Mucosa of stomach (tissue), 1 donor: ENCODE data around the gene PHC2.
"Not testable (repeated sequence)": the region's sequence is repeated elsewhere in the genome, so short reads cannot be mapped to it uniquely, and the experiment has no call there.

Experiments
- H3K27me3 ChIP-seq: one replicate; pipeline ENCODE4 v1.7.0; 2013; ENCODE audit warnings: mild to moderate bottlenecking, low read length; ENCODE audit not compliant: control insufficient read depth, insufficient read depth
- H3K36me3 ChIP-seq: one replicate; pipeline ENCODE4 v1.7.0; 2013; ENCODE audit warnings: low read length; ENCODE audit not compliant: control insufficient read depth, insufficient read depth
- H3K4me1 ChIP-seq: one replicate; pipeline ENCODE4 v1.7.0; 2013; ENCODE audit warnings: mild to moderate bottlenecking, low read length; ENCODE audit not compliant: control insufficient read depth, insufficient read depth
- H3K4me3 ChIP-seq: one replicate; pipeline ENCODE4 v1.7.0; 2013; ENCODE audit warnings: low read length
- H3K9ac ChIP-seq: one replicate; pipeline ENCODE4 v1.7.0; 2013; ENCODE audit warnings: mild to moderate bottlenecking, low read length, moderate library complexity
- H3K9me3 ChIP-seq: one replicate; pipeline ENCODE4 v1.7.0; 2013; ENCODE audit warnings: mild to moderate bottlenecking, low read length, moderate library complexity; ENCODE audit not compliant: control insufficient read depth
- donor health status: Pancreatic carcinoma.

Gene PHC2

GRCh38 chr1:33316601-33317000 is 114.3 kb downstream of the PHC2 start:
- H3K27me3 ChIP-seq = no peaks in the 10 kb centered on the region
- H3K36me3 ChIP-seq = no peaks in the 10 kb centered on the region

GRCh38 chr1:33314416-33314815 is 116.5 kb downstream of the PHC2 start:
- Histone ChIP-seq H3K9me3 (no peaks in the 10 kb centered on the region), H3K4me1 (no peaks in the 10 kb centered on the region), H3K4me3 (no peak overlapping the region), H3K27me3 (no peaks in the 10 kb centered on the region), H3K9ac (no peak overlapping the region), H3K36me3 (no peaks in the 10 kb centered on the region)

More at GRCh38 chr1:33316601-33317000, 114.3 kb downstream of the PHC2 start:
- Histone ChIP-seq H3K4me1 (no peaks in the 10 kb centered on the region), H3K9me3 (no peaks in the 10 kb centered on the region), H3K4me3 (no peak overlapping the region), H3K9ac (no peak overlapping the region)

GRCh38 chr1:33312413-33312749 is 118.5 kb downstream of the PHC2 start:
- Histone ChIP-seq H3K9me3 (no peaks in the 10 kb centered on the region), H3K4me1 (no peaks in the 10 kb centered on the region), H3K27me3 (no peaks in the 10 kb centered on the region), H3K4me3 (no peak overlapping the region), H3K9ac (no peak overlapping the region), H3K36me3 (no peaks in the 10 kb centered on the region)

- Histone ChIP-seq H3K9ac (no peak overlapping the region), H3K9me3 (no peaks in the 10 kb centered on the region), H3K36me3 (no peaks in the 10 kb centered on the region), H3K4me3 (no peak overlapping the region), H3K27me3 (peaks cover 3% of the 10 kb centered on the region), H3K4me1 (peaks cover 3% of the 10 kb centered on the region)
These were observed 119.0 kb downstream of the PHC2 start for GRCh38 chr1:33311706-33312412.

GRCh38 chr1:33310702-33311101 is 120.2 kb downstream of the PHC2 start:
- H3K27me3 ChIP-seq = peaks cover 13% of the 10 kb centered on the region

GRCh38 chr1:33309351-33309750 is 121.5 kb downstream of the PHC2 start:
- H3K9me3 ChIP-seq, H3K36me3 ChIP-seq, H3K4me3 ChIP-seq, H3K9ac ChIP-seq: not testable (repeated sequence)
- H3K27me3 ChIP-seq = peaks cover 13% of the 10 kb centered on the region
- H3K4me1 ChIP-seq = peaks cover 11% of the 10 kb centered on the region

More at GRCh38 chr1:33310702-33311101, 120.2 kb downstream of the PHC2 start:
- Histone ChIP-seq H3K9ac (no peak overlapping the region), H3K4me1 (peaks cover 11% of the 10 kb centered on the region), H3K9me3 (no peaks in the 10 kb centered on the region), H3K4me3 (no peak overlapping the region), H3K36me3 (no peaks in the 10 kb centered on the region)

- H3K4me3 ChIP-seq = no peak overlapping the region
- peaks cover 11% of the 10 kb centered on the region for H3K4me1 ChIP-seq
- H3K9ac ChIP-seq = no peak overlapping the region
- H3K27me3 ChIP-seq = peaks cover 13% of the 10 kb centered on the region
- no peaks in the 10 kb centered on the region for H3K36me3 ChIP-seq
- H3K9me3 ChIP-seq = no peaks in the 10 kb centered on the region
These were observed 123.4 kb downstream of the PHC2 start for GRCh38 chr1:33307494-33307864.

GRCh38 chr1:33306653-33307493 is 124.0 kb downstream of the PHC2 start:
- Histone ChIP-seq H3K9me3 (no peaks in the 10 kb centered on the region), H3K4me3 (no peak overlapping the region), H3K9ac (no peak overlapping the region), H3K27me3 (peaks cover 13% of the 10 kb centered on the region), H3K4me1 (peaks cover 11% of the 10 kb centered on the region), H3K36me3 (no peaks in the 10 kb centered on the region)

- Histone ChIP-seq H3K4me1 (peaks cover 11% of the 10 kb centered on the region), H3K27me3 (peaks cover 13% of the 10 kb centered on the region), H3K36me3 (no peaks in the 10 kb centered on the region), H3K9me3 (no peaks in the 10 kb centered on the region), H3K9ac (no peak overlapping the region), H3K4me3 (no peak overlapping the region)
These were observed 124.9 kb downstream of the PHC2 start for GRCh38 chr1:33305816-33306652.

GRCh38 chr1:33305016-33305415 is 125.9 kb downstream of the PHC2 start:
- no peaks in the 10 kb centered on the region for H3K36me3 ChIP-seq

GRCh38 chr1:33302325-33302724 is 128.6 kb downstream of the PHC2 start:
- Histone ChIP-seq H3K9ac (no peak overlapping the region), H3K4me3 (no peak overlapping the region), H3K36me3 (no peaks in the 10 kb centered on the region), H3K4me1 (peaks cover 20% of the 10 kb centered on the region), H3K9me3 (no peaks in the 10 kb centered on the region), H3K27me3 (peaks cover 13% of the 10 kb centered on the region)

More at GRCh38 chr1:33305016-33305415, 125.9 kb downstream of the PHC2 start:
- H3K4me1 ChIP-seq = peaks cover 11% of the 10 kb centered on the region
- H3K9me3 ChIP-seq = no peaks in the 10 kb centered on the region
- H3K27me3 ChIP-seq = peaks cover 13% of the 10 kb centered on the region
- H3K9ac ChIP-seq = no peak overlapping the region
- H3K4me3 ChIP-seq = no peak overlapping the region
